GM18907 (cell line): ENCODE data around the gene ZFAND2A.
"Not testable (repeated sequence)": the region's sequence is repeated elsewhere in the genome, so short reads cannot be mapped to it uniquely, and the experiment has no call there.

Experiments
- ATAC-seq: cut with Tn5 transposase; IDR thresholded peaks from one replicate; pipeline ENCODE4 v1.9.1; 2021; ENCODE audit warnings: mild to moderate bottlenecking, moderate library complexity; ENCODE audit not compliant: unreplicated experiment

ZFAND2A gene

GRCh38 chr7:1154172-1154739 is 5.7 kb downstream of the ZFAND2A start:
- ATAC-seq: no peak

DNA sequence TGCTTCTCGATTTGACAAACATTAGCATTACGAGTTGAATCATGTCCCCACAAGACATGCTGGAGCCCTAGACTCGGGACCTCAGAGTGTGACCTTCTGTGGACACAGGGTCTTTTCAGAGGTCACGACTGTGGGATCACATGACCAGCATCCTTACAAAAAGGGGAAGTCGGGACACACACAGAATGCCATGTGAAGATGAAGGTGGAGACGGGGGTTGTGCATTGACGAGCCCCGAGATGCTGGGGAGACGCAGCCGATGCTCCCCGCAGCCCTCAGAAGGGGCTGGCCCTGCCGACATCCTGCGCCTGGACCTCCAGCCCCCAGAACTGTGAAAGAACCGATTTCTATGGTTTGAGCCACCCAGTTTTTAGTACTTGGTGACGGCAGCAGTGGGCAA is 7.5 kb downstream of the ZFAND2A start:
- no peak for ATAC-seq

- no peak for ATAC-seq
Measured at GRCh38 chr7:1151653-1152425, 8.2 kb downstream of the ZFAND2A start.

- no peak for ATAC-seq
Measured at GRCh38 chr7:1151156-1151555, 8.8 kb downstream of the ZFAND2A start.

DNA sequence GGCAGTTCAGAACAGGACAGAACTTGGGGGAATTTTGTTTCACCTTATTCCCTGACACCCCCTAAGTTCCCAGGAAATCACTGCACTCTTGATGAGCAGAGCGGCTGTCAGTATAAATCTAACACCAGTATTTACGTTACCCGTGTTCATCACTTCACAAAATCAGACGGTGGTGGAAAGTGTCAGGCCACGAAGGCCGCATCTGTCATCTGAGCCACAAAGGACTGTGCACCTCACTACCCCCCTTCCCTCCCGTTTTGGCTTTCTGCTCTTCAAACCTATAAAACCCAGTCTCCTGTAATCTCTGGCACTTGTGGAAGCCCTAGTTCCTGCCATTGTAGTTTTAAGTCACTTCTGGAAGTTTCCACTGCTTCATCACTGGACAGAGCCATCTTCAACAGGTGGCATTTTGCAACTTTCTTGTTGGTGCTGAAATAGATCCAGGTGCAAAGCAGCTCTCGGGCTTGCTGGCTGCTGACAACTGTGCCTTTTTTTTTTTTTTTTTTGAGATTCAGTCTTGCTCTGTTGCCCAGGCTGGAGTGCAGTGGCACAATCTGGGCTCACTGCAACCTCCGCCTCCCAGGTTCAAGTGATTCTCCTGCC is 9.5 kb downstream of the ZFAND2A start:
- ATAC-seq: no peak

DNA sequence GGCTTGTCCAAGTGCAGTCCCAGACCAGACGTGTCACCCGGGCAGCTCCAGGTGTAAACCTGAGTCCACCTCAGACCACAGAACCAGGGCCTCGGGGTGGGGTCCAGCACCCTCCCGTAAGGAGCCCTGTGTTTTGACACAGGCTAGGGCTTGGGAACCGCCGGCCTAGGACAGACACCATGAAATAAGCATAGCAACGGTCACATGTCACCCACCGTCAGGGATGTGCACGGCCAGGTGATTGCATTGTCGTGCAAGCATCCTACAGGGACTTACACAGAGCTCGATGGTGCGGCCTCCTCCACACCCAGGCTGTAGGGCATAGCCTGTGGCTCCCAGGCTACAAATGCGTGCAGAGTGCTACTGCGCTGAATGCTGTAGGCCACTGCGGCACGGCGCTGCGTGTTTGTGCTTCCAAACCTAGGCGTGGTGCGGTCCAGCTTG is 10.6 kb downstream of the ZFAND2A start:
- ATAC-seq: no peak

GRCh38 chr7:1147873-1148272 is 12.1 kb downstream of the ZFAND2A start:
- not testable (repeated sequence) for ATAC-seq

GRCh38 chr7:1144269-1144771 is 15.7 kb downstream of the ZFAND2A start:
- ATAC-seq: no peak

- ATAC-seq: not testable (repeated sequence)
Measured at GRCh38 chr7:1143031-1143430, 17.0 kb downstream of the ZFAND2A start.

GRCh38 chr7:1142051-1142635 is 17.9 kb downstream of the ZFAND2A start:
- ATAC-seq: no peak

GRCh38 chr7:1141651-1142050 is 18.3 kb downstream of the ZFAND2A start:
- no peak for ATAC-seq

- no peak for ATAC-seq
Measured at GRCh38 chr7:1140476-1141104, 19.4 kb downstream of the ZFAND2A start.

GRCh38 chr7:1137517-1138167 is 22.4 kb downstream of the ZFAND2A start:
- ATAC-seq: peak; percentile 60

DNA sequence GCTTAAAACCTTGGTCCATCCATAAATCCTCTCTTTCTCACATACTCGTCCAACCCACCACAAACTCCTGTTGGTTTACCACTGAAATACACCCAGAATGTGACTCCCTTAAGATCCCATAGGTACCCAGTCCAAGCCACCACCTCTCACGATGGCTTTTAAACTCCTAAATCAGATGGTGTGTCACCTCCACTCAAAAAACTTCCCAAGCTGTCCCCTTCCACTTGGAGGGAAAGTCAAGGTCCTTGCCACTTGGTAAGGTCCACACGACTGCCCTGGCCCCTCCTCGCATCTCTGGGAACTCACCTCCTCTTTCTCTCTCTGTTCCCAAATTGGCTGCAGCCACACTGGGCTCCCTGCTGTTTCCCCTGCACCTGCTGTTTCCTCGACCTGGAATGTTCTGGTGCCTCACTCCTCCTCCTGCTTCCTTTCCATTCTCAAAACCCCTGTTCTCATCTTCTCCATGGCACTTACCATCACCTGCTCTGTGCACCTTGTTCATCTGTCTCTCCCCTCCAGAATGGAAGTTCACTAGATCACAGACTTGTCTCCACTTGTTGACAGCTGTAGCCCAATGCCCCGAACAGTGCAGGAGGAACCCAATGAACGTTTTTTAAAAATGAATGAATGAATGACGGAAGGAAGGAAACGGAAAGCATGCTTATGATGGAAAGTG is 23.0 kb downstream of the ZFAND2A start:
- no peak for ATAC-seq

DNA sequence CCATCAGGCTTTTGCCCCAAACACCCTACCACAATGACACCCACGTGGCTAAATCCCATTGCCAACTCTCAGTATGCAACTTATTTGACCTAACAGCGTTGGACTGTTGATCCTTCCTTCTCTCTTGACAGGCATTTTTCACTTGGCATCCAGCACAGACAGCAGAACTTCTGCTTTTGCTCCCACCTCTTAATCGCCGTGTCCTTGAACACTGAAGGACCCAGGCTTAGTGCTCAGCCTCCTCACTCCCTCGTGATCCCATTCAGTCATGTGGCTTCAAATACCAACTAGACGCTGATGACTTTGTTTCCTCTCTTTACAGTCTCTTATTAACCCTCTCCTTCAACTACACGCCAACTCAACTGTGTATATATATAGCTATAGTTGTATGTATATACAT is 25.0 kb downstream of the ZFAND2A start:
- ATAC-seq: no peak

DNA sequence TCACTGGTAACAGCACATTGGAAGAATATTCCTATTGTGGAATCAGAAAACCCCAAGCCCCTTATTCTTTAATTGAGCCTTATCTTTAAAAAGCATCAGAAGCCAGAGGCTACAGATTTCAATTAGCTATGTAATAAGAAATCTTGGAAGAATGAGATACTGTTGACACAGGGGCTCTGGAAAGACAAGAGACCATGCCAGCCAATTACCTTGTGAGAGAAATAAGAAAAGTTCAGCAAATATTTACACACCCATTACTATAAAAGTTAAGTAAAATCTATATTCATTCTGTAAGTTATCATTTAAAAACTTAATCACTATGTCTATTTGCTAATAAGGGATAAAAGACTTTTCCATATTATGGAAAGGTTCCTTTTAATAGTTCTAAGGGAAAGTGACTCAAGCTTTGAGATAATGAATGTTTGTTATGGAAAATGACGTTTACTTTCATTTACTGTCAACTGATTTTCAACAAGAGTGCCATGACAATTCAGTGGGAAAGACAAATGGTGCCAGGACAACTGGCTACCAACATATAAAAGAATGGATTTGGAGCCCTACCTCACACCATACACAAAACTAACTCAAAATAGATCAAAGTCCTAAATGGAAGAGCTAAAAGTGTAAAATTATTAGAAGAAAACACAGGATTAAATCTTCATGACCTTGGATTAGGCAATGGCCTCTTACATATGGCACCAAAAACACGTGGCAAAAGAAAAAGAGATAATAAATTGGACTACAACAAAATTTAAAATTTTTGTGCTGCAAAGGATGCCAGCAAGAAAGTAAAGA is 28.3 kb downstream of the ZFAND2A start:
- no peak for ATAC-seq

- no peak for ATAC-seq
Measured at GRCh38 chr7:1130021-1130990, 29.7 kb downstream of the ZFAND2A start.

GRCh38 chr7:1129431-1129830 is 30.6 kb downstream of the ZFAND2A start:
- no peak for ATAC-seq
